Activated CD8-positive, alpha-beta memory T cell treated with anti-CD3 and anti-CD28 coated beads for 48 hours (primary cell): ENCODE measurements around the gene TCERG1L.

Experiments
- DNase-seq, 3 experiments: peaks; one replicate each; pipeline ENCODE4 v3.0.0-alpha.2; 2020; ENCODE audit warnings: low read depth in 2 of 3, low spot score in 2 of 3

TCERG1L gene

DNA sequence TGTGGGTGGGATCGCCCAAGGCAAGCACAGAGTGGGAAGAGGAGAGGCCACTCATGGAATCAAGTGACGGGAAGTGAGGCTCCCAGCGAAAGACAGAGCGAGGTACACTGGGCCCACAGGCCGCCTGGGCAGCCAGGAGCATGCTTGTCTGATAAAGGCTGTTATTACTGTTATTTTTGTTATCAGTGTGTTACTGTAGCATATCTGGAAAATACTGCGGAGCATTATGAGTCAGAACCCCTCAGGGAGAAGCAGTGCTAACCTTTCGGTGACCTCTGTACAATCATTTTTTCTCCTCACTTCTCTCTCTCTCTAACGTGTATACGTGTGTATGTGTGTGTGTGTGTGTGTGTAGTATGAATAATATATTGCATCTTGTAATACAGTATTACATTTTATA lies 3.8 kb upstream of the TCERG1L start:
- no peak for DNase-seq

DNA sequence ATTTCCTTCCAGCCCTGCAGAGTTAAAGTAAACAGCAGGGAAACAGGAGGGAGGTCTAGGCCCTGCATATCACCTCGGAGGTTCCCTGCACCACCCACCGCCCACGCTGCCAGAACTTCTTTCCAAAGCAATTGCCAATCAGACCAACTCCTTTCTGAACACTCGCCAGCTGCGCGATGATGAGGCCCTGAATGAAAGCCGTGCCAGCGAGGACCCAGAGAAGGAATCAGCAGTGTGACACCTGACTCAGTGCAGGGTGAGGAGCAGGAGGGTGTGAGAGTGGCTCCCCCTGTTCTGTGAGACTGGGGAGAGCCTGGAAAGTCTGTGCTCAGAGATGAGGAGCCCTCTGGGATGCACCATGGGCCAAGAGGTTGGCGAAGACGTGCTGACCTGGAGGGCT lies 3.3 kb upstream of the TCERG1L start:
- DNase-seq: no peak

DNA sequence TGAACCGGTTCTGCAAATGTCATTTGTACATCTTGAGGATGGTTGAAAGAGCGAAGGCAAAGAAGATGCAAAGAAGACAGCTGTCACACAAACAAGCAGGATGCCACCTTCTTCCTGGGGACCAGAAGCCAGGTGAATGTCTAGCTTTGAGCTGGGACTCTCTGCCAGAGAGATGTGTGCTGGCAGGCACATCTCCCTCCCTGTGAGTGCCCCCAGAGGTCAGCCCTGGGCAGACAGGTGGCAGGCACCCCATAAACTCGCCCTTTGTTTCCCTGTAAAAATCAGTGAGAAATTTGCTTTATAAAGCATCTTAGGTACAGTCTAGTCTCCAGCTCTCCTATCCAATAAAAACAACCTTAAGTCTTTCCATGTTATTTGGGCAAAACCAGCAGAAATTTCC lies 2.6 kb upstream of the TCERG1L start:
- no peak for DNase-seq

DNA sequence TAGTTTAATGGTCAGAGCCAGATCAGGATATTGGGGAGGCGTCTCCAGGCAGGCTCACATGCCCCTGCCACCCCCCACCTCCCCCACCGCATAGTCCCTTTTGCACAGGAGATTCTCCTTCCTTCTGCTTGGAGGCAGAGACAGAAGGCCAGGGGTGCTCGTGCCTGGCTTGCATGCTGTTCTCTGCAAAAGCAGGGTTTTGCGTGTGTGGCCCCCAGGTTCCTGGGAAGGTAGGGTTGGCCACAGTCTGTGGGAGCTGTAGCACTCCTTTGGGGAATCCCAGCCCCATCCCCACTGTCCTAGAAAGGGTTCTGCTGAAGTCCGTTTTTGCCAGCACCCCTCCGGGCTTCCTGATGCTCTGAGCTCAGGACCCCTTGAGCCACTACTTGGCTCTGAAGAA lies 1.9 kb upstream of the TCERG1L start:
- no peak for DNase-seq

DNA sequence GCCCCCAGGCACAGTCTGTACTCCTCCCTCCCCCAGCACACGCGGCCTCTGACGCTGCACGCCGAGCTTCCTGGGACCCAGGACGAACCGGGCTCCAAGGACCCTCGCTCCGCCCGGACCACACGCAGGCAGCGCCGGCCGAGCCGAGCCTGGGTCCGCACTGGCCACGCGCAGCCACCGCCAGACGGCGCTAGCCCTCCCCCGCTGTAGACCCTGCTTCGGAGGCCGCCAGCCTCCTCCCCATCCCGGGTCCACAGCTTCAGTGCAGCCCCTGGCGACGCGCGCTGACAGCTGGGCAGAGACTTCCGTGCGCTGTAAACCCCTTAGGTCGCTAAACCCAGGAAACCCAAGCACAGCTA lies 936 bp upstream of the TCERG1L start:
- no peak for DNase-seq

DNA sequence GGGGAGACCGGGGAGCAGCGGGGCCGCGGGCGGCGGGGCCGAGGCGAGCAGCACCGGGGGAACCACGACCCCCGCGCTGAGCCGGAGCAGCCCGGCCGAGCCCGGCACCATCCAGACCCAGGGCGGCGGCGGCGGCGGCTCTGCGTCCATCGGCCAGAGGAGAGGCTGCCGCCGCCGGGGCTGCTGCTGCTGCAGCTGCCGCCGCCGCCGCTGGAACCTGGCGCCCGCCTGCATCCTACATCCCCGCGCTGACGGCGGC lies 190 bp downstream of the TCERG1L start:
- DNase-seq: no peak

DNA sequence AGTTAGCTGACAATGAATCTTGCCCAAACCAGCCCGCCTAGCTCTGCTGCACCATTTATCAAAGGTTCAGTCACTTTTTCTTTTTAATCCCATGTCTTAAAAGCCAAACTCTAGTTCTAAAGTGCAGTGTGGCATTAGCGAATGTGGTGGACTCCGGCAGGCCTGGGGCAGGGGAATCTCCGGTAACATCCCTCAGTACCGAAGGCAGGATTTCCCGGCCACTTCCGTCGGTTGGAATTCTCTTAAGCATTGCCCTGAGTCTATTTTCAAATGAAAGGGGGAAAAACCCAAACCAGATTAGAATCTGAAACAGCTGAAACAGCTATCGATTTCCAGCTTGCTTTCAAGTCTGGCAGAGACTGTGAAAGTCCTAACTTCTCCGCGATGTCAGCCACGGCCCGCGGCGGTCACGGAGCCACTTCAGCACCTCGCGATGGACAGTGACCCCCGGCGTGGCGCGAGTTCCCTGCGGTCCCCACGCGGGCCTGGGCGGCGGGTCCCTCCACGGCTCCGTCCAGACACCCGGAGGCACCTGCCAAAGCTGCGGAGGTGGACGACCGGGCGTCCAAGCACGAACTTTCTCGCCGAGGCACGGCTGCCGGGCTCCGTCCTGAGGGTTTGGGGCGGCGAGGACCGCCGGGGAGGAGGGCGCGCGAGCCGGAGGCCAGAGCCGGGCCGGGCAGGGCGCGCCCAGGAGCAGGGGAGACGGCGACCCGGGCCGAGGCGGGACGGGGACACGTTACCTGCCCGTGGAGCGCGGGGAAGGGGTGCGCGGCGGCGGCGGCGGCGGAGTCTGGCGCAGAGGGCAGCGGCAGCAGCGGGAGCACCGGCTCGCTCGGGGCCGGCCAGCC lies 745 bp downstream of the TCERG1L start:
- DNase-seq: no peak

DNA sequence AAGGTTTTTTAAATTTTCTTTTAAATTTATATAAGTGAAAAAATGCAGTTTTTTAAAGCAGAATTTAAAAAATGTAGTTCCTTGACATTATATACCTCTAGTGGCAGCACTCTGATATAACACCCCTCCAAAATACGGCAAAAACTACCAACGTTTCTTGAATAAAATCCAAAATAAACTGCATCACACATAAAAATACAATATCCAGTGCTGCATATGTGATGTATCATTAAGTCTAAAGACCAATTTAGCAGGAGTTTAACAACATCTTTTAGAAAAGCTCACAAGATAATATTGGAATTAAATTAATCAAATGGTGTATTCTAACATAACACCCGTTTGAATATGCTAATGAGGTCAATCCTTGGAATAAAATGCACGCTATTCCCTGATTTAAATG lies 1.4 kb downstream of the TCERG1L start:
- DNase-seq: no peak

DNA sequence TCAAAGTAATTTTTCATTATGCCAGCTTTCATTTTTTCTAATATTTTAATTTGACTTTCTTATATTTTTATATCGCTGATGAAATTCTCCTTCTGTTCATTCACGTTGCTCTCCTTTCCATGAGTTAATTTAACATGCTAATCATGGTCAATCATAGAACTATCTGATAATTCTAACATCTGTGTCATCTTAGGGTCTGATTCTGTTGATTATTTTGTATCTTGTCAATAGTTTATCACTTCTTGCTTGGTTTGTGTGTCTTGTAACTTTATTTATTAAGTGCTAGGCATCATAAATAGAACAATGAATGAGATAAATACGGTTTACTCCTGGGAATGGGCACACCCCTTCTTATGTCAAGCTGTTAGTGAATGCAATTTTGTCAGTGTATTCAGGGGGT lies 11.0 kb downstream of the TCERG1L start:
- no peak for DNase-seq

DNA sequence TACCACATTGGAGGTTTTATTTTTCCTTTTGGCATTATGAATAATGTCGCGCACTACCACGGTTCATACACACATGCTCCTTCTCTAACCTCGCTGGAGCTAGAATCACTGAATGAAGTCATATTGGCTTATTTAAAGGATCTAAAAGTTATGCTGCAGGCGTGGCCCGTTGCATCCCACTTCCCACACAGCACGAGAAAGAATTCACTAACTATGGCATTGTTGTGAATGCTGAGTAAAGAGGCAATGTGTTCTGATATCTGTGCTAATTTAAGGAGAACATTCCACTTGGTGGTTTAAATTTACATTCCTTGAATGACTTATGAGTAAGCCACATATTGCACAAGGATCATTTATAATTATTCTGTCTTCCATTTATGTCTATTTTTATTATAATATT lies 20.7 kb downstream of the TCERG1L start:
- DNase-seq: no peak

DNA sequence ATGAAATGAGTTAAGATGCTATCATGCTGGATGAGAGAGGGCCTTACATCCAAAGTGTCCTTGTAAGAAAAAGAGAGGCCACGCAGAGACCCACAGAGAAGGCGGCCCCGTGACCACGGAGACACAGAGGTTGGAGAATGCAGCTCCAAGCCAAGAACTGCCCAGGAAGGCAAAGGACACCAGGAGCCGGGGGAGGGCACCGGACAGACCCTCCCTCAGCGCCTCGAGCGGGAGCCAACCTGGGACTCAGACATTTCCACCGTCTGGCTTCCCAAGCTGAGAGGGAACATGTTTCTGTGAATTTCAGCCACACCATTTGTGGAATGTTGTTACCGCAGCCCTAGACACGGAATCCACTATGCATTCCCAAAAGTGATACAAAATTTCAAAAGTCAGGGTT lies 22.9 kb downstream of the TCERG1L start:
- no peak for DNase-seq

DNA sequence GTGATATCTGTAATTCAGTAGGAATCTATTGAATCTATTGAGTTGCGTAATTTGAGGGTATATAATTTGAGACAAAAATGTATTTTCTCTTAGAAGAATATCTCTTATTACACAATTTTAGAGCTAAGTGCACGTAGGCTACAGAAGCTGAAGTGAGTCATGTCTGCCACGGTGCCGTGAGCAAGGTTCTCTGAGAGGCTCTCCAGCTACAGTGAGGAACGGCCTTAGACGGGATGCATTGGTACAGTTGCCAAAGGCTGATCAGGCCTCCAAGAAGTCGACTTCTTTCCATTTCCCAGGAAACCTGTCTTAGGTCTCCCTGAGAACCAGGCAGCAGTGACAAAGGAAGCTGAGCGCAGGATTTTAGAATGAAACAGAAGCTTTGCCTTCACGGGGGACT lies 28.6 kb downstream of the TCERG1L start:
- DNase-seq: no peak

DNA sequence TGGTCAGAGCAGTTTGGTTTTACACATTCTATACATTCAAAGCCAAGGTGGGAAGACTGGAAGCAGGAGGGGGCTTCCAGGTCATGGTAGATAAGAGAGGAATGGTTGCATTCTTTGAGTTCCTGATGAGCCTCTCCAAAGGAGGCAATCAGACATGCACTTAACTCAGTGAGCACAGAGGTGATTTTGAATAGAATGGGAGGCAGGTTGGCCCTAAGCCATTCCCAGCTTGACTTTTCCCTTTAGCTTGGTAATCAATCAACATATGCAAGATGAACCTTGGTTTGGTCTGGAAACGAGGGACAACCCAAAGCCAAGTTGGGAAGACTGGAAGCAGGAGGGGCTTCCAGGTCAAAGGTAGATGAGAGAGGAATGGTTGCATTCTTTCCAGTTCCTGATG lies 31.4 kb downstream of the TCERG1L start:
- no peak for DNase-seq

DNA sequence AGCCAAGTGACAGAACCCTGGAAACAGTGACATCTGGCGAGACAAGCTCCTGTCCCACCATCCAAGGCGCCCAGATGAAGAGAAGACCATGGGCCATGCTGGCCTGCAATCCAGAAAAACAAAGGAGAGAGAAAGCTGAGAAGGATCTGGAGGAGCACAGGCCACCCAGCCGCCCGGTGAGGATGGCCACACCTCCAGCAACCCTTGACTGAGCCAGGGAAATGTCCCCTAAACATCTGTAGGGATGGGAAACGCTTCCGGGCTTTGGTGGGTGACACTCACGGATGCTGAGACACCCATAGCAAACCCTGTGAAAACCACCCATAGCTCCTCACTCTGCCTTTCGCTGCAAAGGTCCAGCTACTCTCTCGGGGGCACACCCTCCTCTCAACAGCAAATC lies 32.0 kb downstream of the TCERG1L start:
- DNase-seq: no peak

DNA sequence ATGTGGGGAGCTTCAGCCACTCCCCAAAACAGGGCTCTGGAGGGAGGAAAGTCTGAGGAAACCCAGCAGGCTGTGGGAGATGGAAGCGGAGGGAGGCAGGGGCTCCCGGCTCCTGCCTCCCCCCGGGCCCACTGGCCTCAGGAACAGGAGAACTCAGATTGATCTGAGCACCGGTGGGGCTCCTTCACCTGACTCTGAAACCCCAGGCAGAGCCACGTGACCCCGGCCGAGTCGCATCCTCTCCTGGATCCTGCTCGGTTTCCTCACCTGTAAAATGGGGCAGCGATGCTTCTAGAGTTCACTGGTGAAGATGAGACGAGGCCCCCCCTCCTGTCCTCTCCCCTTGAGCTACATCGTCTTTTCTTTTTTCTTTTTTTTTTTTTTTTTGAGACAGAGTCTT lies 33.6 kb downstream of the TCERG1L start:
- DNase-seq: no peak

DNA sequence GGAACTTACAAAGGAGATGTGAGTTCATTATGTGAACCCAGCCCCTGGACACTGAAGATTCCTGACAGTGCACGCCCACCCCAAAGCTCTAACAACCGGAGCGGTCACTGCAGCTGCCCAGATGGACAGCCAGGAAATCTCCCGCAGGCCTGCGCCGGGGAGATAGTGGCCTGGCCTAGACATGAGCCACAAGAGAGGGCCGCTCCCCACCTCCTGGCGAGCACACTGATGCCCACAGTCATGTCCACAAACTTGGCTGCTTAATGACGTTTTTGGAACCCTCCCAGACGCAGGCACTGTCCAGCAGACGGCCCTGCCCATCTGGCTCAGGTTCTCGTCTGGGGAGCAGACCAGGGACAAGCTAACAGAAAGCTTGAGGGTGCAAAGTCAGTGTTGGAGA lies 34.2 kb downstream of the TCERG1L start:
- no peak for DNase-seq

DNA sequence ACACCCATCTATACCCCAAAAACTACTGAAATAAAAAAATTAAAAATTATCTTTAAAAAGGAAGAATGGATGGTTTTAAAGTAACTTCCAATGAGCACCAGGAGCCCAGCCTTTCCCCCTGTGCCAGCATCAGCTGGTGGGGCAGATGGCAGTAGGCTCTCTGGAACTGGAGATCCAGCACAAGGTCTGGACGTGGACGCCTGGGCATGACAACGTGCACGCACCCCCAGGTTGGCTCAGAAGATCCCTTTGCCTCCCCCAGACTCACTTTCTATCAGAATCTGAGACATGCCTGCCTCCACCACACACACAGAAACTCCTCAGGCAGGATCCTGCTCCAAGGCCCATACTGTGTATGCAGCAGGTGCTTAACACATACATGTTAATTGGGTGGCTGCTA lies 35.8 kb downstream of the TCERG1L start:
- no peak for DNase-seq

DNA sequence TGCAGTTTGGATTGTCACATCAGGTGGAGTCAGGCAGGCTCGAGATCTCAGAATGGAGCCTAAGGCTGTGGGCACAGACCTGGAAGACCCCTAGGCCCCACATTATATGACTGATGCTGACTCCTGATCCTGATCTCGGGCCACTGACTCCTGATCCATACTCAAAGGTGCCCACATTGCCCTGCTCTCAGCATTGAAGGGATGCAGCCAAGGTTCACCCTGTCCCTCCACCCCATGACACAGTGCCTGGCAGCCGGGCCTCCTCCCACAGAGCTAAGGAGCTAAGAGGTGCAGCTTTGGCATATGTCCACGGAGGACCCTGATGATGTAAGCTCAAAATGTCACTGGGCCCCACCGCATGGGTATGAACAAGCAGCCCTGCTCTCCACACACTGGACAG lies 36.6 kb downstream of the TCERG1L start:
- DNase-seq: no peak

DNA sequence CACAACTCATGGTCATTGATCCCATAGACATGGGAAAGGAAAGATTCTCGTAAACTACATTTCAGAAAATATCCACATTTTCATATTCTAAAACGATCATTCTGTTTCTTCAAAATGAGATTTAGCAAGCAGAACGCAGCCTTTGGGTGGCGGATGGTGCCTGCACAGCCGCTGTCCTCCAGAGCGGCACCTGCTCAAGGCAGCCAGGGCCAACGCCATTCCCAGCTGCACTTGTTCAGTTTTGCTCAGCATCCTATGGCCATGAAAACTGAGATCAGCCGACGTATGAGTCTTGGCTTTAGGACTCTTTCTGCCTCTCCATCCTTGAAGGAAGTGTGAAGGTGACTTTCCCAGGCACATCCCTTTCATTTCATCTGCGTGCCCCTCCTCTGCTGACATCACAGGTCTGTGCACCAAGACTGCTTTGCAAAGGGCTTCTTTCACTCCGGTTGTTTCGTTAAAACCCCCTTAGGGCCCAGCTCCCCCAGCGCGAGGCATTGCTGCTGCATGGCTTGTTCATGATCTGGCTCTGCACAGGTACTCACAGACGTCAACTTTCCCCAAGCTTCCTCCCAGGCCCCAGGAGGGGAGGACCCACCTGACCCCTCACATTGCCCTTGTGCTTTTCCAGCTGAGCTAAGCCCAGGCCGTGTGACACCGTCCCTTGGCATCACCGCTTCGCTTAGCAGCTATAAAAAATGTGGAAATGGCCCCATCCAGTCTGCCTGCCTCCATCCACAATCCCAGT lies 37.2 kb downstream of the TCERG1L start:
- DNase-seq: no peak

DNA sequence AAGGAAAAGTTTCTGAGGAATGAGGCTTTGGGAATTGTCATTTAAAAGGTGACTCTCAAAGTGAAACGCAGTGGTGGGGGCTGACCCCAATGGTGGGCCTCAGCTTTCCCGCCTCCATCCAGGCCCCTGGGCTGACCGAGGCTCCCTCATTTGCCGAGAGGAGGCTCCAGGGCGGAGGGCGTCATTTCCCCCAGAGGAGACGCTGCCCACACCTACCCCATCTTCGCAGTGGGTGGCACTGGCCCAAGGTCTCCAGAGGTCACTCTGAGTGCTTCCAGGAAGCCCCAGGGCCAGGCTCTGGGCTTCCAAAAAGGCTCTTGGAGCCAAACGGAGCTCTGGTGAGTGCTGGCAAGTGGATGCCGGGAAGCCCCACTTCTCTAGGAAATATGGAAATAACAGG lies 38.0 kb downstream of the TCERG1L start:
- no peak for DNase-seq

DNA sequence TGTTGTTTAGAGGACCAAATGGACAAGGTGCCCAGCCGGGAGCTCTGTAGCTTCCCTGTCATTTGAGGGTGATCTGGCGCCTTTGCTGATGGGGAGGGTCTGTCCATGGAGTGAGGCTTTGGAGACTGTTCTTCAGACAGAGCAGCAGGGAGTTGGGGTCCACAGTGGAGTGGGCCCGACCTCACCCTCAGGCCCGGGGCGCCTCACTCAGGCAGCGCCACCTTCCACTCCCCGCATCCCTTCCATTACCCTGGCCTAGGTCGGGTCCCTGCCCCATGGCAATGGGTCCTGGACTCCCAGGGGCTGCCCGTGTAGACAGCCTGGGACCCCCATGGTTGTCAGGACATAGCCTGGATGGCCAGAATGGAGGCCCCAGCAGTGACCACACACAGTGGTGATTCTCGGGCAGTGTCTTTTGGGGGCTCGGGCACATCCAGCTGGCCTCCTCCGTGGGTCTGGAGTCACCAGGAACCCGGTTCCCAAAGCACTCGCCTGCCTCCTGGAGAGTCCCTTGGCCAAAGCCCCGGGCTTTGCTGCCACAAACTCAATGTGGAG lies 38.5 kb downstream of the TCERG1L start:
- DNase-seq: no peak

DNA sequence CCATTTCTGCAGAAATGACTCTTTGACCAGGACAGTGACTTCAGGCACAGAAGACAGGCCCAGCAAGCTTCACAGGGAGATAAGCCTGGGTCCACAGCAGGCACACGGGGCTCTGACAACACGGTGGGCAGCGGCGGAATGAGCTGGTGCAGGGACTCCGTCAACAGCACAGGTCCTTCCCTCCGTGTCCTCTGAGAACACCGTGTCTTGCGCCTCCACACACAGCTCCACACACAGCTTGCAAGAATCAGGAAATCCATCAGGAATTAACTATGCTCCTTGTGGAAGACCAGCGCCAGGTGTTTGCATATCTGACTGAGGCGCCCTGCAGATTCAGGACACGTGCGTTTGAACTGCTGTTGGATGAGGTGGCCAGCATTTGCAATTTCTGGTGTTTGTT lies 39.6 kb downstream of the TCERG1L start:
- DNase-seq: no peak
